OCI-LY3 (cell line): ENCODE results near the gene ANP32D.
"Not testable (repeated sequence)": the region's sequence is repeated elsewhere in the genome, so short reads cannot be mapped to it uniquely, and the experiment has no call there.

Experiments used
- H2AFZ ChIP-seq: fragments of 200-600, 300-600 bp; shearing (Covaris generic); 2 replicates; pipeline ENCODE4 v1.6.0; 2014; ENCODE audit warnings: antibody characterized with exemption, low read depth, low read length
- H3K27ac ChIP-seq: fragments of 200-600, 300-600 bp; sonication (generic); 2 replicates; pipeline ENCODE4 v1.5.1; 2014; ENCODE audit warnings: mild to moderate bottlenecking, low read length, moderate library complexity, mixed read lengths
- H3K27me3 ChIP-seq: fragments of 200-600, 300-600 bp; sonication (generic); 2 replicates; pipeline ENCODE4 v1.6.1; 2014; ENCODE audit warnings: low read depth, low read length, mixed read lengths
- H3K36me3 ChIP-seq: fragments of 200-600, 300-600 bp; sonication (generic); replicated peaks from 2 replicates; pipeline ENCODE3; 2014; ENCODE audit warnings: low read depth, low read length, mixed read lengths
- H3K4me1 ChIP-seq: fragments of 300-600, 200-600 bp; sonication (generic); 2 replicates; pipeline ENCODE4 v1.6.1; 2014; ENCODE audit warnings: low read length, mixed read lengths
- H3K4me2 ChIP-seq: fragments of 200-600, 300-600 bp; sonication (generic); 2 replicates; pipeline ENCODE4 v1.6.1; 2014; ENCODE audit warnings: low read length, mixed read lengths
- H3K4me3 ChIP-seq: fragments of 300-600, 200-600 bp; sonication (generic); 2 replicates; pipeline ENCODE4 v1.5.1; 2014; ENCODE audit warnings: antibody characterized with exemption, mild to moderate bottlenecking, low read length, moderate library complexity
- H3K79me2 ChIP-seq: fragments of 300-600, 200-600 bp; shearing (Covaris generic); 2 replicates; pipeline ENCODE4 v1.6.1; 2014; ENCODE audit warnings: mild to moderate bottlenecking, low read length, mixed read lengths
- H3K9ac ChIP-seq: fragments of 300-600, 200-600 bp; shearing (Covaris generic); 2 replicates; pipeline ENCODE4 v1.6.0; 2014; ENCODE audit warnings: mild to moderate bottlenecking, low read length, moderate library complexity
- H3K9me3 ChIP-seq: fragments of 200-600, 300-600 bp; shearing (Covaris generic); 2 replicates; pipeline ENCODE4 v1.6.1; 2014; ENCODE audit warnings: low read length, mixed read lengths; ENCODE audit not compliant: insufficient read depth
- H4K20me1 ChIP-seq: fragments of 200-600, 300-600 bp; sonication (generic); 2 replicates; pipeline ENCODE4 v1.6.1; 2016; ENCODE audit warnings: low read length, mixed read lengths; ENCODE audit not compliant: insufficient read depth
- CTCF ChIP-seq: fragments of 200-600, 300-600 bp; sonication (generic); IDR thresholded peaks from 2 replicates; pipeline ENCODE4 v1.5.1; 2014; ENCODE audit warnings: antibody characterized with exemption, low read length, low read depth
- EZH2phosphoT487 ChIP-seq: fragments of 200-600 bp; shearing (Covaris generic); IDR thresholded peaks from 2 replicates; pipeline ENCODE4 v1.6.1; 2018; ENCODE audit warnings: antibody characterized with exemption, mixed run types, low read depth

Gene ANP32D

GRCh38 chr12:48472259-48472658, at the start of gene ANP32D:
TSS of gene ANP32D (plus strand) at chr12:48472559. CDS start at chr12:48472665, 106 bp downstream.
- TF ChIP-seq CTCF (no peak), EZH2phosphoT487 (no peak)
- Histone ChIP-seq H3K27ac (no peak within 1 kb of the TSS), H3K4me2 (no peak within 1 kb of the TSS), H3K36me3 (no peaks in the 10 kb centered on the region), H3K4me3 (no peak within 1 kb of the TSS), H3K4me1 (no peaks in the 10 kb centered on the region), H3K9me3 (no peaks in the 10 kb centered on the region), H3K27me3 (no peaks in the 10 kb centered on the region), H3K79me2 (no peaks in the 10 kb centered on the region), H3K9ac (no peak within 1 kb of the TSS), H4K20me1 (no peaks in the 10 kb centered on the region), H2AFZ (no peak within 1 kb of the TSS)

- Histone ChIP-seq H3K79me2 (no peaks in the 10 kb centered on the region), H3K4me3 (no peak overlapping the region), H3K9ac (no peak overlapping the region)
Observed at GRCh38 chr12:48423171-48423570, 49.2 kb upstream of the ANP32D start.

GRCh38 chr12:48424644-48425043, 47.7 kb upstream of the ANP32D start:
- Histone ChIP-seq H3K27ac (no peak overlapping the region), H3K79me2 (no peaks in the 10 kb centered on the region), H3K4me1 (no peaks in the 10 kb centered on the region), H4K20me1 (no peaks in the 10 kb centered on the region), H3K4me2 (no peak overlapping the region), H3K9ac (no peak overlapping the region), H3K9me3 (no peaks in the 10 kb centered on the region), H3K36me3 (no peaks in the 10 kb centered on the region), H3K4me3 (no peak overlapping the region), H3K27me3 (no peaks in the 10 kb centered on the region), H2AFZ (no peak overlapping the region)
- TF ChIP-seq CTCF (no peak), EZH2phosphoT487 (no peak)

More at GRCh38 chr12:48423171-48423570, 49.2 kb upstream of the ANP32D start:
- TF ChIP-seq CTCF: no peak
- TF ChIP-seq EZH2phosphoT487: no peak
- Histone ChIP-seq H2AFZ (no peak overlapping the region), H3K4me2 (no peak overlapping the region), H3K9me3 (no peaks in the 10 kb centered on the region), H4K20me1 (no peaks in the 10 kb centered on the region), H3K36me3 (no peaks in the 10 kb centered on the region), H3K27me3 (no peaks in the 10 kb centered on the region), H3K4me1 (no peaks in the 10 kb centered on the region; the same call in 1 of the 2 replicates), H3K27ac (no peak overlapping the region)

- H4K20me1 ChIP-seq, H3K27me3 ChIP-seq, H3K36me3 ChIP-seq, H2AFZ ChIP-seq, H3K4me2 ChIP-seq, H3K79me2 ChIP-seq, H3K4me3 ChIP-seq, H3K9ac ChIP-seq, H3K4me1 ChIP-seq, H3K27ac ChIP-seq, H3K9me3 ChIP-seq: not testable (repeated sequence)
Observed at GRCh38 chr12:48434016-48434415, 38.3 kb upstream of the ANP32D start.

- Histone ChIP-seq H2AFZ (no peak overlapping the region), H3K9ac (no peak overlapping the region), H3K4me2 (no peak overlapping the region), H4K20me1 (no peaks in the 10 kb centered on the region), H3K36me3 (no peaks in the 10 kb centered on the region), H3K27ac (no peak overlapping the region), H3K9me3 (no peaks in the 10 kb centered on the region), H3K79me2 (no peaks in the 10 kb centered on the region), H3K27me3 (no peaks in the 10 kb centered on the region), H3K4me1 (peaks cover 2% of the 10 kb centered on the region), H3K4me3 (no peak overlapping the region)
- no peak for TF ChIP-seq EZH2phosphoT487
- no peak for TF ChIP-seq CTCF
Observed at GRCh38 chr12:48441069-48441468, 31.3 kb upstream of the ANP32D start.
